Neuronal stem cell (in vitro differentiated cells): Measurements from ENCODE around the gene KLF3.

ENCODE experiments used
- DNase-seq: peaks from one replicate; pipeline ENCODE4 v3.0.0-alpha.2; 2013; ENCODE audit warnings: low spot score
- H2AFZ ChIP-seq: one replicate; pipeline ENCODE4 v1.6.1; 2013; ENCODE audit warnings: mild to moderate bottlenecking, low read length, inconsistent platforms
- H2AK5ac ChIP-seq: 2 replicates; pipeline ENCODE4 v1.6.1; 2013; ENCODE audit warnings: low read depth, mild to moderate bottlenecking, inconsistent platforms, low read length, moderate library complexity, mixed read lengths
- H2BK120ac ChIP-seq: 2 replicates; pipeline ENCODE4 v1.6.1; 2013; ENCODE audit warnings: low read depth, mild to moderate bottlenecking, inconsistent platforms, low read length, moderate library complexity, mixed read lengths
- H2BK12ac ChIP-seq: one replicate; pipeline ENCODE4 v1.6.1; 2013; ENCODE audit warnings: low read length, inconsistent platforms
- H2BK15ac ChIP-seq: 2 replicates; pipeline ENCODE4 v1.6.1; 2013; ENCODE audit warnings: mild to moderate bottlenecking, low read length, inconsistent platforms, mixed read lengths
- H2BK5ac ChIP-seq: one replicate; pipeline ENCODE4 v1.6.1; 2013; ENCODE audit warnings: inconsistent platforms, mild to moderate bottlenecking, low read length, moderate library complexity
- H3K14ac ChIP-seq: one replicate; pipeline ENCODE4 v1.6.1; 2013; ENCODE audit warnings: low read length, inconsistent platforms
- H3K18ac ChIP-seq: 2 replicates; pipeline ENCODE4 v1.6.1; 2013; ENCODE audit warnings: low read length, inconsistent platforms
- H3K23ac ChIP-seq: 2 replicates; pipeline ENCODE4 v1.6.1; 2013; ENCODE audit warnings: low read depth, mild to moderate bottlenecking, mixed read lengths, low read length, inconsistent platforms; ENCODE audit not compliant: poor library complexity
- H3K27ac ChIP-seq: replicated peaks from 3 replicates; pipeline ENCODE4 v1.5.1; 2013; ENCODE audit warnings: low read length, inconsistent platforms
- H3K27me3 ChIP-seq, 3 experiments: 2 replicates each; pipeline ENCODE4 v1.6.1; 2013; ENCODE audit warnings: low read length in 3 of 3, mild to moderate bottlenecking in 2 of 3, inconsistent platforms in 1 of 3, low read depth in 1 of 3, mixed read lengths in 1 of 3, moderate library complexity in 1 of 3; ENCODE audit not compliant: control insufficient read depth in 3 of 3, insufficient read depth in 3 of 3
- H3K36me3 ChIP-seq, 2 donors: replicated peaks in 1 of 2; 2 replicates each; pipeline ENCODE4 v1.6.1; 2013; ENCODE audit warnings: low read length in 2 of 2; ENCODE audit not compliant: control insufficient read depth in 2 of 2, insufficient read depth in 2 of 2
- H3K4ac ChIP-seq: 2 replicates; pipeline ENCODE4 v1.6.1; 2013; ENCODE audit warnings: inconsistent platforms, mild to moderate bottlenecking, low read length, moderate library complexity
- H3K4me1 ChIP-seq, 2 donors: 1 replicate in 1 of 2; 2 replicates in 1 of 2; pipeline ENCODE4 v1.6.1; 2013; ENCODE audit warnings: low read length in 2 of 2, low read depth in 1 of 2; ENCODE audit not compliant: control insufficient read depth in 2 of 2, insufficient read depth in 1 of 2
- H3K4me2 ChIP-seq: one replicate; pipeline ENCODE4 v1.6.1; 2013; ENCODE audit warnings: mild to moderate bottlenecking, low read length, inconsistent platforms; ENCODE audit not compliant: insufficient read depth, poor library complexity, severe bottlenecking
- H3K4me3 ChIP-seq, 2 donors: 2 replicates each; pipeline ENCODE4 v1.5.1; 2013; ENCODE audit warnings: low read length in 2 of 2, mild to moderate bottlenecking in 2 of 2, inconsistent platforms in 1 of 2, moderate library complexity in 1 of 2
- H3K79me1 ChIP-seq: one replicate; pipeline ENCODE4 v1.6.1; 2013; ENCODE audit warnings: low read depth, mild to moderate bottlenecking, inconsistent platforms, low read length, moderate library complexity
- H3K9ac ChIP-seq: one replicate; pipeline ENCODE4 v1.6.1; 2013; ENCODE audit warnings: mild to moderate bottlenecking, low read depth, low read length, inconsistent platforms; ENCODE audit not compliant: poor library complexity
- H3K9me3 ChIP-seq, 2 donors: replicated peaks in 1 of 2; 2 replicates each; pipeline versions ENCODE3 to v1.6.1; 2013; ENCODE audit warnings: low read length in 2 of 2, mild to moderate bottlenecking in 2 of 2, inconsistent platforms in 1 of 2, low read depth in 1 of 2, mixed read lengths in 1 of 2, moderate library complexity in 1 of 2; ENCODE audit not compliant: control insufficient read depth in 2 of 2, insufficient read depth in 1 of 2
- H4K8ac ChIP-seq: one replicate; pipeline ENCODE4 v1.6.1; 2013; ENCODE audit warnings: low read depth, mild to moderate bottlenecking, inconsistent platforms, low read length, moderate library complexity
- H4K91ac ChIP-seq: one replicate; pipeline ENCODE4 v1.6.1; 2013; ENCODE audit warnings: low read length, low read depth, mild to moderate bottlenecking, inconsistent platforms; ENCODE audit not compliant: poor library complexity
- WGBS, 2 donors: extraction: QIAGEN DNeasy Blood & Tissue Kit; methylation state at CpG; one replicate each; pipeline ENCODE4 v1.1.7; 2013; ENCODE audit warnings: missing lambda C conversion rate in 2 of 2, mixed read lengths in 1 of 2; ENCODE audit not compliant: insufficient read length in 2 of 2, insufficient replicate concordance in 1 of 2; ENCODE audit errors: extremely low coverage in 2 of 2; 5-methylcytosine and 5-hydroxymethylcytosine counted together

The KLF3 gene

DNA sequence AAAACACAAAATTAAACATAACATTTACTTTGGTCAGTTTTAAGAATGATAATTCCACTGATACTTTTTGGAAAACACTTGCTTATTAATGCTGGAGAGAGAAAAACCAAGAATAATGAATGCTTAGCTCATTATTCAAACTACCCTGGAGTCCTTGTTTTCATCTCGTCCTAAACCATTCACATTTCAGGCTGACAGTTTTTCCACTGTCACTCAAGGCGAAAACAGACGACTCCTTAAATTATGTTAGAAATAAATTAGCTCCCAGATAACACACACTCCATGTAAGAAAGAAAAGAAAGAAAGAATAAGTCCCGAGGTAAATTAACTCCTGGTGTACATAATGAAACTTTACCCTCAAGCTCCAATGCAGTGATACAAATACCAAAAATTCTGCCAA, 85.3 kb downstream of the KLF3 start:
- no peak overlapping the region for H3K23ac ChIP-seq
- H4K91ac ChIP-seq = no peak overlapping the region
- H3K4me3 ChIP-seq = no peak overlapping the region
- no peak for DNase-seq
- no peak overlapping the region for H3K27ac ChIP-seq
- no peak overlapping the region for H2BK120ac ChIP-seq
- no peaks in the 10 kb centered on the region for H3K27me3 ChIP-seq
- WGBS, 2 donors = no CpG with 5 or more reads among the region's 4 CpGs
- H3K4ac ChIP-seq = no peak overlapping the region
- no peak overlapping the region for H2BK12ac ChIP-seq
- peaks cover 3 to 17% of the 10 kb centered on the region in 2 donors for H3K9me3 ChIP-seq
- H3K79me1 ChIP-seq = no peaks in the 10 kb centered on the region
- no peak overlapping the region for H3K9ac ChIP-seq
- H4K8ac ChIP-seq = no peak overlapping the region
- H2AK5ac ChIP-seq = no peak overlapping the region
- H3K18ac ChIP-seq = no peak overlapping the region
- H3K14ac ChIP-seq = no peak overlapping the region
- no peak overlapping the region for H2AFZ ChIP-seq
- no peak overlapping the region for H2BK15ac ChIP-seq
- H3K36me3 ChIP-seq = no peaks in the 10 kb centered on the region
- no peak overlapping the region for H3K4me2 ChIP-seq
- no peak overlapping the region for H2BK5ac ChIP-seq
- peaks cover 9 to 14% of the 10 kb centered on the region in 2 donors for H3K4me1 ChIP-seq
